K562 (cell line): Measurements from ENCODE around the gene RHAG. TPM values are rescaled to one million over a fixed set of nuclear protein-coding genes. Genes with fewer than 3 reads are reported as not detected.

ENCODE experiments used
- ADNP ChIP-seq: fragments of 200-800 bp; sonication (Bioruptor generic); IDR thresholded peaks from 2 replicates; pipeline ENCODE4 v1.6.1; 2016; ENCODE audit warnings: missing genetic modification characterization, missing compliant biosample characterization
- ARID1B ChIP-seq: fragments of 450-650 bp; IDR thresholded peaks from 2 replicates; pipeline ENCODE4 v1.6.1; 2016; ENCODE audit warnings: antibody characterized with exemption, mild to moderate bottlenecking, inconsistent platforms
- ATF7 ChIP-seq: fragments of 450-650 bp; IDR thresholded peaks from 2 replicates; pipeline ENCODE4 v1.7.1; 2014; ENCODE audit warnings: mild to moderate bottlenecking, moderate library complexity
- BRD4 ChIP-seq: fragments of 200-600 bp; sonication (generic); IDR thresholded peaks from 2 replicates; pipeline ENCODE4 v1.6.1; 2017; ENCODE audit warnings: inconsistent platforms
- CHD1 ChIP-seq: fragments of 200-600 bp; sonication (generic); IDR thresholded peaks from one replicate; pipeline ENCODE4 v1.6.1; 2012; ENCODE audit warnings: mild to moderate bottlenecking, moderate library complexity, low read length, inconsistent platforms
- ELF4 ChIP-seq: fragments of 450-650 bp; formaldehyde crosslinking; IDR thresholded peaks from 2 replicates; pipeline ENCODE4 v1.4.0; 2022; ENCODE audit warnings: missing genetic modification characterization
- EP300 ChIP-seq: IDR thresholded peaks from 2 replicates; pipeline ENCODE4 v1.6.1; 2012; ENCODE audit warnings: low read length, improper control_type of control experiment
- ETV6 ChIP-seq, 3 experiments: fragments of 150-350 bp in 1 of 3; sonication (generic) in 1 of 3; formaldehyde crosslinking in 1 of 3; IDR thresholded peaks; 2 replicates each; pipeline versions ENCODE4 v1.6.1 to v1.8.0; 2014 to 2022; ENCODE audit warnings: borderline replicate concordance in 2 of 3, low read depth in 2 of 3, antibody characterized with exemption in 1 of 3, low read length in 1 of 3, mild to moderate bottlenecking in 1 of 3, missing genetic modification reagents in 1 of 3
- FOXP4 ChIP-seq: sonication (generic); formaldehyde crosslinking; IDR thresholded peaks from 2 replicates; pipeline ENCODE4 v1.8.0; 2022; ENCODE audit warnings: mild to moderate bottlenecking, missing genetic modification reagents, borderline replicate concordance
- MAFG ChIP-seq: fragments of 450-650 bp; conservative IDR thresholded peaks from 2 replicates; pipeline ENCODE4 v1.6.1; 2016; ENCODE audit warnings: missing genetic modification characterization, missing compliant biosample characterization
- MEIS2 ChIP-seq: fragments of 450-650 bp; IDR thresholded peaks from 2 replicates; pipeline ENCODE4 v1.6.1; 2014; ENCODE audit warnings: mild to moderate bottlenecking; ENCODE audit not compliant: partially characterized antibody
- MLLT1 ChIP-seq, 2 experiments: fragments of 450-650 bp; IDR thresholded peaks; 2 replicates each; pipeline ENCODE4 v1.6.1; 2016
- NFIX ChIP-seq: fragments of 250-450 bp; sonication (Bioruptor Pico); IDR thresholded peaks from 2 replicates; pipeline ENCODE4 v1.4.0; 2020; ENCODE audit warnings: low read depth, mild to moderate bottlenecking, moderate library complexity
- POLR3G ChIP-seq: IDR thresholded peaks from 2 replicates; pipeline ENCODE4 v1.6.1; 2011; ENCODE audit not compliant: insufficient read length, insufficient replicate concordance; ENCODE audit errors: extremely low read depth
- RB1 ChIP-seq: fragments of 450-650 bp; IDR thresholded peaks from 2 replicates; pipeline ENCODE4 v1.6.1; 2017; ENCODE audit warnings: low read depth, mild to moderate bottlenecking
- TSHZ1 ChIP-seq: fragments of 250-450 bp; sonication (Bioruptor Pico); IDR thresholded peaks from 2 replicates; pipeline ENCODE4 v1.4.0; 2020; ENCODE audit warnings: mild to moderate bottlenecking, moderate library complexity
- ZNF384 ChIP-seq: IDR thresholded peaks from 2 replicates; pipeline ENCODE4 v1.6.1; 2012; ENCODE audit warnings: low read depth, low read length, improper control_type of control experiment
- ZNF589 ChIP-seq: fragments of 200-800 bp; sonication (Bioruptor generic); IDR thresholded peaks from 2 replicates; pipeline ENCODE4 v1.6.1; 2016; ENCODE audit warnings: low read depth, missing genetic modification characterization, missing compliant biosample characterization
- ZNF695 ChIP-seq: fragments of 450-650 bp; formaldehyde crosslinking; IDR thresholded peaks from 2 replicates; pipeline ENCODE4 v1.4.0; 2020; ENCODE audit warnings: mild to moderate bottlenecking, moderate library complexity
- ZNF740 ChIP-seq, 3 experiments: fragments of 200-800 bp in 1 of 3; sonication (Bioruptor generic) in 1 of 3; sonication (generic) in 1 of 3; formaldehyde crosslinking in 1 of 3; IDR thresholded peaks; 2 replicates each; pipeline versions ENCODE4 v1.6.1 to v1.8.0; 2016 to 2022; ENCODE audit warnings: mild to moderate bottlenecking in 2 of 3, missing compliant biosample characterization in 2 of 3, missing genetic modification characterization in 2 of 3, missing genetic modification reagents in 1 of 3
- polyA plus RNA-seq, 8 experiments: library from polyadenylated mRNA; depleted of rRNA in 4 of 8; stranded (reverse) in 5 of 8; unstranded in 3 of 8; fragments of >200 nt; fragmentation: Nextera tagmentation in 2 of 8; fragmentation: Illumina TruSeq in 1 of 8; extraction: Ambion mirVana in 2 of 8; extraction: Trizol in 1 of 8; gene quantifications; 2 replicates each; pipeline versions ENCODE4 v1.2.1 to v1.2.3, GENCODE V29; 2011 to 2014; ENCODE audit warnings: inconsistent platforms in 1 of 8, missing spikeins in 1 of 8
- total RNA-seq, 7 experiments: library from RNA; depleted of rRNA in 6 of 7; stranded (reverse); fragments of >200 nt in 6 of 7; fragmentation: Illumina TruSeq in 2 of 7; extraction: Trizol in 2 of 7; gene quantifications; 2 replicates each; pipeline versions ENCODE4 v1.2.1 to v1.2.3, GENCODE V29; 2011 to 2021; ENCODE audit warnings: low replicate concordance in 1 of 7

Gene RHAG
- total and polyA plus RNA-seq, 9 of the 15 experiments (the other 6 are each of a cell fraction or from before 2014, with no cell fraction given), result 290 to 1,202 (median 505) TPM

- no peak for TF ChIP-seq ZNF384
- TF ChIP-seq ZNF589 (CRISPR knock-in tag), result no peak
- no peak for TF ChIP-seq POLR3G
- 0 out of 2 replicates have a peak, but pooled peaks have one; percentile 33 for TF ChIP-seq ADNP (tag)
- no peak for TF ChIP-seq ETV6 (IDR thresholded peaks at IDR 0.05; ENCODE audit: borderline replicate concordance in 1 of 2, low read depth in 2 of 2, low read length in 1 of 2)
- no peak for TF ChIP-seq ETV6 (CRISPR knock-in tag; IDR thresholded peaks at IDR 0.05; ENCODE audit: borderline replicate concordance)
- TF ChIP-seq MAFG, result no peak
- no peak for TF ChIP-seq ZNF740 (CRISPR knock-in tag; IDR thresholded peaks at IDR 0.05)
- TF ChIP-seq ZNF740 (tag; IDR thresholded peaks at IDR 0.05), result no peak
- TF ChIP-seq NFIX, result no peak
- TF ChIP-seq TSHZ1, result no peak
- TF ChIP-seq EP300, result no peak
- TF ChIP-seq FOXP4 (CRISPR knock-in tag), result no peak
- TF ChIP-seq ATF7, result no peak
- no peak for TF ChIP-seq ZNF695 (CRISPR knock-in tag)
- no peak for TF ChIP-seq RB1
- TF ChIP-seq ELF4, result no peak
- peak; percentile 93 for TF ChIP-seq CHD1
- TF ChIP-seq MLLT1 (IDR thresholded peaks at IDR 0.05), result peak; percentile 17 to 78
- no peak for TF ChIP-seq MEIS2
- TF ChIP-seq BRD4, result peak; percentile 88
- TF ChIP-seq ARID1B, result no peak
Measured at GRCh38 chr6:49635978-49636712, 494 bp downstream of the RHAG start (continued).
